ENCODE measurements around the gene GBF1. TPM values are rescaled to one million over a fixed set of nuclear protein-coding genes. Genes with fewer than 3 reads are reported as not detected.

GBF1 gene
- total and polyA plus RNA-seq, 2 donors (not counting 1 experiment from before 2014, with no cell fraction given), result 20.8 to 39.3 TPM

GRCh38 chr10:102312683-102313082 is 67.4 kb downstream of the GBF1 start:
- Histone ChIP-seq H3K4me3 (ENCODE audit: control extremely low read depth in 1 of 5, extremely low read depth in 1 of 5, insufficient read depth in 1 of 5, low read depth in 2 of 5, low read length in 4 of 5) (no peak overlapping the region), H3K4me2 (replicated peaks; ENCODE audit: low read depth, low read length, poor library complexity, severe bottlenecking) (no peak overlapping the region), H3K4me1 (ENCODE audit: control insufficient read depth in 2 of 2, insufficient read depth in 2 of 2, low read length in 2 of 2) (no peaks in the 10 kb centered on the region), H2AFZ (ENCODE audit: insufficient read depth, low read depth, low read length, poor library complexity, severe bottlenecking) (no peak overlapping the region), H3K27me3 (replicated peaks in 1 of 4; ENCODE audit: control extremely low read depth in 1 of 4, control insufficient read depth in 3 of 4, insufficient read depth in 4 of 4, low read length in 3 of 4) (no peaks in the 10 kb centered on the region), H3K27ac (ENCODE audit: low read length in 2 of 2) (no peak overlapping the region), H3K36me3 (replicated peaks in 1 of 2; ENCODE audit: control extremely low read depth in 1 of 2, control insufficient read depth in 1 of 2, extremely low read depth in 1 of 2, insufficient read depth in 2 of 2, low read length in 1 of 2) (peaks cover 0 to 6% of the 10 kb centered on the region in 2 experiments), H3K79me2 (ENCODE audit: control insufficient read depth, insufficient read depth, low read length) (peaks cover 42% of the 10 kb centered on the region), H3K9ac (ENCODE audit: low read length) (no peak overlapping the region), H3K9me3 (ENCODE audit: control extremely low read depth in 1 of 3, control insufficient read depth in 2 of 3, insufficient read depth in 1 of 3, low read length in 2 of 3) (no peaks in the 10 kb centered on the region), H4K20me1 (ENCODE audit: control insufficient read depth, insufficient read depth, low read length, poor library complexity, severe bottlenecking) (peaks cover 52% of the 10 kb centered on the region)
- intact Hi-C loops (cut with micrococcal nuclease), result no loop called here
- Mint-ChIP-seq H3K4me3 (no peak overlapping the region), H3K9me3 (ENCODE audit: insufficient read depth) (no peaks in the 10 kb centered on the region), H3K27me3 (no peaks in the 10 kb centered on the region), H3K27ac (peak overlapping the region; percentile 34), H3K4me1 (peaks cover 15% of the 10 kb centered on the region)
- 67% methylated on average over 1 of the region's 1 CpG for WGBS (ENCODE audit: insufficient coverage)
- ChIA-PET CTCF (interaction anchor here (1.2 kb wide), 1 partner anchor 40 kb away, joined by 4 read pairs; no protein-coding TSS in a partner anchor), POLR2A (no interaction called here)
- ATAC-seq (ENCODE audit: low read depth), result no peak
- TF ChIP-seq EZH2 (IDR thresholded peaks at IDR 0.05; ENCODE audit: borderline replicate concordance, insufficient read depth, low read depth, low read length, poor library complexity, severe bottlenecking) (no peak), CTCF (IDR thresholded peaks at IDR 0.05) (no peak)
- DNase-seq, result no peak

- H3K4me1 Mint-ChIP-seq, result peaks cover 15% of the 10 kb centered on the region
- ChIA-PET CTCF (interaction anchor here (1.1 to 1.2 kb wide), 2 partner anchors 39 to 83 kb away, joined by 3 to 4 read pairs; no protein-coding TSS in a partner anchor), POLR2A (no interaction called here)
- Histone ChIP-seq H3K27me3 (replicated peaks in 1 of 4; ENCODE audit: control extremely low read depth in 1 of 4, control insufficient read depth in 3 of 4, insufficient read depth in 4 of 4, low read length in 3 of 4) (no peaks in the 10 kb centered on the region), H3K27ac (ENCODE audit: low read length in 2 of 2) (no peak overlapping the region), H3K4me2 (replicated peaks; ENCODE audit: low read depth, low read length, poor library complexity, severe bottlenecking) (no peak overlapping the region), H2AFZ (ENCODE audit: insufficient read depth, low read depth, low read length, poor library complexity, severe bottlenecking) (no peak overlapping the region), H3K9ac (ENCODE audit: low read length) (no peak overlapping the region), H3K36me3 (replicated peaks in 1 of 2; ENCODE audit: control extremely low read depth in 1 of 2, control insufficient read depth in 1 of 2, extremely low read depth in 1 of 2, insufficient read depth in 2 of 2, low read length in 1 of 2) (peaks cover 0 to 6% of the 10 kb centered on the region in 2 experiments), H3K4me3 (ENCODE audit: control extremely low read depth in 1 of 5, extremely low read depth in 1 of 5, insufficient read depth in 1 of 5, low read depth in 2 of 5, low read length in 4 of 5) (no peak overlapping the region), H3K9me3 (ENCODE audit: control extremely low read depth in 1 of 3, control insufficient read depth in 2 of 3, insufficient read depth in 1 of 3, low read length in 2 of 3) (no peaks in the 10 kb centered on the region), H3K79me2 (ENCODE audit: control insufficient read depth, insufficient read depth, low read length) (peaks cover 36% of the 10 kb centered on the region), H4K20me1 (ENCODE audit: control insufficient read depth, insufficient read depth, low read length, poor library complexity, severe bottlenecking) (peaks cover 52% of the 10 kb centered on the region), H3K4me1 (ENCODE audit: control insufficient read depth in 2 of 2, insufficient read depth in 2 of 2, low read length in 2 of 2) (no peaks in the 10 kb centered on the region)
- H3K9me3 Mint-ChIP-seq (ENCODE audit: insufficient read depth), result no peaks in the 10 kb centered on the region
- DNase-seq (no peak), ATAC-seq (ENCODE audit: low read depth) (no peak)
- H3K27me3 Mint-ChIP-seq, result no peaks in the 10 kb centered on the region
- 52% methylated on average over 5 of the region's 8 CpGs for WGBS (ENCODE audit: insufficient coverage)
- H3K4me3 Mint-ChIP-seq, result no peak overlapping the region
- H3K27ac Mint-ChIP-seq, result no peak overlapping the region
- TF ChIP-seq CTCF (IDR thresholded peaks at IDR 0.05) (no peak), EZH2 (IDR thresholded peaks at IDR 0.05; ENCODE audit: borderline replicate concordance, insufficient read depth, low read depth, low read length, poor library complexity, severe bottlenecking) (no peak)
- intact Hi-C loops (cut with micrococcal nuclease), result no loop called here
These were observed 68.0 kb downstream of the GBF1 start for GRCh38 chr10:102313221-102313896.
